ENCODE data around the gene EGFR.

EGFR gene

GRCh38 chr7:55130395-55131141, 111.8 kb downstream of the EGFR start:
- DNase-seq: no peak

GRCh38 chr7:55131142-55131929, 112.5 kb downstream of the EGFR start:
- DNase-seq: no peak

- DNase-seq: no peak
Observed at GRCh38 chr7:55132550-55132889, 113.7 kb downstream of the EGFR start.

GRCh38 chr7:55132890-55133551, 114.2 kb downstream of the EGFR start:
- peak; percentile 24 for DNase-seq

GRCh38 chr7:55133630-55134358, 115.0 kb downstream of the EGFR start:
- no peak for DNase-seq

GRCh38 chr7:55134359-55134725, 115.5 kb downstream of the EGFR start:
- no peak for DNase-seq

GRCh38 chr7:55134786-55135185, 116.0 kb downstream of the EGFR start:
- DNase-seq: no peak

- DNase-seq: no peak
Observed at GRCh38 chr7:55135462-55135861, 116.6 kb downstream of the EGFR start.

- no peak for DNase-seq
Observed at GRCh38 chr7:55138663-55139062, 119.8 kb downstream of the EGFR start.

GRCh38 chr7:55140221-55140940, 121.6 kb downstream of the EGFR start:
- DNase-seq: no peak

- no peak for DNase-seq
Observed at GRCh38 chr7:55140941-55141278, 122.1 kb downstream of the EGFR start.

- no peak for DNase-seq
Observed at GRCh38 chr7:55142919-55143600, 124.2 kb downstream of the EGFR start.

GRCh38 chr7:55144333-55145317, 125.8 kb downstream of the EGFR start:
- DNase-seq: no peak

GRCh38 chr7:55145606-55146005, 126.8 kb downstream of the EGFR start:
- DNase-seq: no peak

- DNase-seq: no peak
Observed at GRCh38 chr7:55147101-55147500, 128.3 kb downstream of the EGFR start.

GRCh38 chr7:55147736-55148135, 128.9 kb downstream of the EGFR start:
- no peak for DNase-seq

- DNase-seq: no peak
Observed at GRCh38 chr7:55148571-55148970, 129.8 kb downstream of the EGFR start.

GRCh38 chr7:55149001-55149400, 130.2 kb downstream of the EGFR start:
- DNase-seq: no peak

- DNase-seq: no peak
Observed at GRCh38 chr7:55150166-55150565, 131.3 kb downstream of the EGFR start.

- no peak for DNase-seq
Observed at GRCh38 chr7:55150709-55151451, 132.1 kb downstream of the EGFR start.
